GM21529 (cell line): ENCODE results near the gene AGPAT4.

Experiments used
- ATAC-seq: cut with Tn5 transposase; IDR thresholded peaks from one replicate; pipeline ENCODE4 v1.9.1; 2021; ENCODE audit not compliant: unreplicated experiment

The AGPAT4 gene

DNA sequence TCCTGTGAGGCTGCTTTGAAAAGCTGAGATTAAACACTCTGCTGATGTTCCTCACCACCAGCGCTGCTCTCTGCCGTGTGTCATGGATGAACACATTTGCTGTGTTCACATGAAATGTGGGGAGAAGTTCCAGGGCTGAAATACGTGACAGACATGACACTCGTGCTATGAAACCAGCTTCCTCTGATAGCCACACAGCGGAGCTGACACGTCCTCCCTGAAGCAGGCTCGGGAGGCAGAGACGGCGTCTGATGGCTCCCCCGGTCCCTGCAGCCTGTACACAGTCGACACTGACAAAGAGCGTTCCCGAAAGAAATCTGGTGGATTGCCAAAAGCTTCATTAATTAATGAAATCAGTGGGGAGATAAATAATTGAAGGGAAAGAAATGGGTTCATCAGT, 17.5 kb downstream of the AGPAT4 start:
- ATAC-seq: no peak

DNA sequence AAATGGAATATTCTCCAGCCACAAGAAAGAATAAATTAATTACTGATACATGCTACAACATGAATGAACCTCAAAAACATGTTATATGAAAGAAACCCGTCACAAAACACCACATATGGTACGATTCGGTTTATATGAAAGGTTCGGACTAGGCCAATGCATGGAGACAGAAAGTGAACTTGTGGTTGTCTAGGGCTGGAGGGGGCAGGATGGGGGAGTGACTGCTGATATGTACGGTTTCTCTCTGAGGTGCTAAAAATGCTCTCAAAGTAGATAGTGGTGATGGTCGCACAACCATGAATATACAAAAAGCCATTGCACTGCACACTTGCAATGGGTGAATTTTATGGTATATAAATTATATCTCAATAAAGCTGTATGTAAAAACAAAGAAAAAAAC, 18.3 kb downstream of the AGPAT4 start:
- no peak for ATAC-seq

DNA sequence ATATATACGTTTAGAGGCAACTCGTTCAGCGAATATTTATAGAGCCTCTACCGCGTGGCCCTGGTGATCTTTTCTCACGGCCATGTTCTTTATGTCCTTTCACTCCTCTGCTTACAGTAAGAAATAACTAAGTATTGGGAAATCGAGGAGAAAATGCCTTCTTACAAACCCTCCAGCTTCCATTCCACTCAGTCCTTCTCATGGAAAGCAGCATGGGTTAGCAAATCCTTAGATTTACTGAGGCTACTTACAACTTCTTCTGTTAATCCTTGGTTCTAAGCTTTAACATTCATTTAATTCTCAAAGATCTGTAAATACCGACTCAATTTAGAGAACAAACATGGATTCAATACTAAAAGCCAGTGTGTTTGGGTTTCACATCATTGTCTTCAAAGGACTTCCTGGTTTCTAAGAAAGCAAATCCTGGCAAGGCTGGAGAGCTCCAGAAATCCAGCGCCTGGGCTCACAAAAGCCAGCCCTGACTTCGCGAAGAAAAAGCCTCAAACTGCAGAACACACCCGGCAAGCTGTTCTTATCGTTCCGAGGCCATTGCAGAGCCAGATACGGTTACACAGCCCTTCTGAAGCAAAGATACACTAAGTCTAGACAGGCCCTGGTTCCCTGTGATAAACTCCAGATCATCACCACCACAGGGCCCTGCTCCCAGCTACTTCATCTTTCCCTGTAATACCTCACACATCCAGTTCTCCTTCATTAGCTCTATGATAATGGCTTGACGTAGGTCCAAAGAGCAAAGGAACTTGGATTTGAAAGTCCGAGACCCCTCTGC, 19.2 kb downstream of the AGPAT4 start:
- no peak for ATAC-seq

DNA sequence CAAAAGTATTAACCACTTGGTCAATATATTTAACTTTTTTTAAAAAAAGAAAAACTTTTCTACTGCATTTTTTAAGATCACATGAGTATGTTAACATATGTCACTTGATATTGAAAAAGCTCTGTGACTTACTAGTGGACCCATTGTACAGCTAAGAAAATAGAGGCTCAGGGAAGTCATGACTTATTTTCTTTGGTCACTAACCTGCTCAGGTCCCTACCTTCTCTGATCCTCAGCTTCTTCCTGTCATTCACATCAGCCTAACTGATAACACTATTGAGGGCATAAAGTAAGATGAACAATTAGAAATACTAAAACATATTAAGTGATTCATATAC, 19.8 kb downstream of the AGPAT4 start:
- no peak for ATAC-seq

- no peak for ATAC-seq
Observed at GRCh38 chr6:161251345-161251744, 22.5 kb downstream of the AGPAT4 start.

- ATAC-seq: no peak
Observed at GRCh38 chr6:161249327-161249726, 24.5 kb downstream of the AGPAT4 start.

GRCh38 chr6:161246725-161247124, 27.1 kb downstream of the AGPAT4 start:
- ATAC-seq: no peak

DNA sequence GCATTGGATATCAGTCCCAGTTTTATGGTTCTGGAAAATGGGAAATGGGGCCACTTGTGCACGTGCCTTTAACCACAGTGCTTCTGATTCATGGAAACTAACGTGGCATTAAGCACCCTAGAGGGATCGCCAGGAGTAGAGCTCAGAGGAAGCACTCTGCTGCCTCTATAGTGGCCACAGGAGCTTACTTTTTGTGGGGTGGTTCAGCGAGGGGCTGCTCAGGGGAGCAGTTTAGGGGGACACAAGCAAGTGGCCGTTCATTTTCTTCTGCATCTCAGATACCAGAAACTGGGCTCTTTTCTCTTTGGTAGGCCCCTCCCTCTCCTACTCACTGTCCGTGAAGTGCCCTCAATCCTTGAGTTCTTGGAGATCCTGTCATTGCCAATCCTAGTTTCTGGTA, 28.5 kb downstream of the AGPAT4 start:
- no peak for ATAC-seq

DNA sequence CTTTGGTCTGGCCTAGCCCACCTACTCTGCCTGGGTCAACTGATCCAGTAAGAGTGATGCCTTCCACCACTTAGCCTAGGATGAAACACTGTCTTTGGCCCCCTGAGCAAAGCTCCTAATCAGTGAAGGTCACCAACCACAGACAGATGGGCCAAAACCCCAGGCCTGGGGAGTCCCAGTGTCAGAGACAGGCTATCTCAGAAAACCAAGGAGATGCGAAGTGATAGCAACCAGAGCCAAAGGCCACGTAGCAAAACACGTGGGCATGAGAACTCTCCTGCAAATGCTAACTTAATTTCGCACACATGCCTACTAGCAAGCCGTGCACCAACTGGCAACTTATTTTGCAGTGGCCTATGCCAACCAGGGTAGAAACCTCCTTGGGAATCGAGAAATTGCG, 29.1 kb downstream of the AGPAT4 start:
- no peak for ATAC-seq

DNA sequence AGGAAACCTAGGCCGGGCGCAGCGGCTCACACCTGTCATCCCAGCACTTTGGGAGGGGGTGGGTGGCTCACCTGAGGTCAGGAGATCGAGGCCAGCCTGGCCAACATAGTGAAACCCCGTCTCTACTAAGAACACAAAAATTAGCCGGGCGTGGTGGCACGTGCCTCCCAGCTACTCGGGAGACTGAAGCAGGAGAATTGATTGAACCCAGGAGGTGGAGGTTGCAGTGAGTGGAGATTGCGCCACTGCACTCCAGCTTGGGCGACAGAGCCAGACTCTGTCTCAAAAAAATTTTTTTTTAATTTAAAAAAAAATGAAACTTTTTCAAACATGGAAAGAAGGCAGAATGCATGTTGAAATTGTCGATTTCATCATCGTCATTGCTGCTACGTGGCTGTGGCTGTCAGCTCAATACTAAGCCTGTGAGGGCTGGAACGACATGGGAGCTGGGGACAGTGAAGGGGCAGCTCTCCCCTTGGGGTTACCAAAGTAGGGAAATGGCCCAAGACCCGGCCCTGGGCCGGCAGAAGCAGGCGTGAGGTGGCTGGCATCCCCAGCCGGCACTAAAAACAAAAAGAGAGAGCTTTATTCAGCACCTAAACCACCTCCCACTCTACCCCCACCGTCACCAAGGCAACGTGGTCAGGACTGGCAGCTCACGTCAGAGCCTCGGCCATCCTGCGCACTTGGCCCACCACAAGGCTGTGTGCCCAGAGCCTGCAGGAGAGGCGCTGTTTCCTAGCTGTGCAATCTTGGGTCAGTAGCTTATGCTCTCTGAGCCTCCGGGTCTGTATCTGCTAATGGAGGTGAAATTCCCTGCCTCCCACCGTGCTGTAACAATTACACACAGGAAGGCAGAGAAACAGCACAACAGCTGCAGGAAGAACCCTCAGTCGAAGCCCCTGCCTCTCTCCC, 30.8 kb downstream of the AGPAT4 start:
- ATAC-seq: no peak

DNA sequence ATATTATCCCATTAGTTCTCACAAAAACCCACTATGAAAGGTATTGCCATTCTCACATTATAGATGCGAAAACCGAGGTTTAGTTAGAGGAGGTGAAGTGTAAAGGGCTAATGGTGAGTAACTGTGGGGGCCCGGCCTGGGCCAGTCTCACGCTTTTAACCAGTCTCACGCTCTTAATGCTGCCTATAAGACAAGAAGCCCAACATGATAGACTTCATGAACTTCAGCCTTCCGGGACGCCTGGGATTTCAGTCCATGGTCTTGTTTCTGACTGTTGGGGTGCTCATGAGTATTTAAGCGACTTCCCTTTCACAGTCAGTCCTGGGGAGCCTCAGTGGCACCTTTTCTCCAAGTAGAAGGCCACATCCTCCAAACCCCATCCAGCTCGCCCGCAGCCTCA, 31.7 kb downstream of the AGPAT4 start:
- ATAC-seq: no peak

- no peak for ATAC-seq
Observed at GRCh38 chr6:161239001-161239400, 34.9 kb downstream of the AGPAT4 start.

- no peak for ATAC-seq
Observed at GRCh38 chr6:161238500-161238899, 35.4 kb downstream of the AGPAT4 start.

DNA sequence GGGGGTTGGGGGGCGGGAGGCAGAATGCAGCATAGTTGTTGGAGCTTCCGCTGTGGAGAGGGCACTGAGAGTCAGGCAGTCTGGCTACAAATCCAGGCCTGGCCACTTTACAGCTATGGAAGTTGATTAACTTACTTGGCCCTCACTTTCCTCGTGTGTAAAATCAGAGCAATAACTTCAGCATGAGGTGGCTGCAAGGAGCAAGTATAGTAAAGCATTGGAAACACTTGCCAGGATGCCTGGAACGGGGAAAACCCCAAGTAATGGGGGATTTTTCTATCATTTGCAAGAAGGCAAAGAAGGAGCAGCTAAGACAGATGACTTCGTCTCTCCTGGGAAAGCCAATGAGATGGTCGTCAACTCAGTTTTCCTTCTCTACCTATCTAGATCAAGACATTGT, 35.8 kb downstream of the AGPAT4 start:
- no peak for ATAC-seq

DNA sequence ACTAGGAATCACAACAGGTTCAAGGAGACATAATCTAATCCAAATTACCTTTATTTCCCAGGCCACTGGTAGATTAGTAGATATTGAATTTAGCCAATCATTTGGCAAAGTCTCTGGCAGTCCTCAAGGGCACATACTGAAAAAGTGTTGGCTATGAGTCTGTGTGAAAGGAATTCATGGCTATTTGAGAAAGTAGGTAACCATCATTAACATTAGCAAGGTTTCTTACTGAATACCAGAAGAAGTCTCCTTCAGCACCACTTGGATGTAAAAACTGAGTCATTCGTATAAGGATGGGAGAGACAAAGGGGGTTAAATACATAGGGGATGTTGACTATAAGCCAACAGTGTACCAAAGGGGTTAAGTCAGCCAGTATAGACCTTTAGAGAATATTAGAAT, 36.7 kb downstream of the AGPAT4 start:
- no peak for ATAC-seq

DNA sequence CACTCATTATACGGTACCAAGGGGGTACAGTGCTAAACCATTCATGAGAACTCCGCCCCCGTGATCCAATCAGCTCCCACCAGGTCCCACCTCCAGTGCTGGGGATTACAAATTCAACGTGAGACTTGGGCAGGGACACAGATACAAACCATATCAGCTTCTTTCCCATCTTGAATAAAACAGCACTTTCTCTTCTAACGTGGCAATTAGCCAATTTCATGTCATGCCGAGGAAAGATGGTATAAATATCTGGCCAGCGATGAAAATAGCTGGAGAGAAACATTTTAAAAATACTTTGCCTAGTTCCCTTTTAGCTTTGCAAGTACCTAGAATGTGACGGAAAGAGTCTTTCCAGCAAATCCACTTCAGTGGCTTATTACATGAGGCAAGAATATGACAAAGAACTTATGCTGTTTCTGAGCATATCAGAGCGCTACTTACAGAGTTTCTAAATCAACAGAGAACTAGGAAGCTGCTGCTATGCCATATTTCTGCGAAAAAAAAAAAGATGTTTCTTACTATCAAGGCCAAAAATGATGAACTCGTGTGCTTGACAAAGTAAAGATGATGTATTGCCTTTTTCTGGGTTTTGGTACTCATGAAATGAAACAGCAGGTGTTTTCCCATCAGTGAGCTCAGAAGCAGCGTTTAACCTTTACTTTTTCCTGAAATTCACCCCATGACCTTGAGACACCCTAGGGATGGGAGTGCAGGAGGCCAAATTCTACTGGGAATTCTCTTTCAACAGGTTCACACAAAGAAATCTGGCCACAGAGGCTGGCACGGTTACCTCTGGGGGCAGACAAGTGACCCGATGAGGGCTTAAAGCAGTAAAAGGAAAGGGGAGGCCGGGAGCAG, 37.9 kb downstream of the AGPAT4 start:
- peak; percentile 73 for ATAC-seq

DNA sequence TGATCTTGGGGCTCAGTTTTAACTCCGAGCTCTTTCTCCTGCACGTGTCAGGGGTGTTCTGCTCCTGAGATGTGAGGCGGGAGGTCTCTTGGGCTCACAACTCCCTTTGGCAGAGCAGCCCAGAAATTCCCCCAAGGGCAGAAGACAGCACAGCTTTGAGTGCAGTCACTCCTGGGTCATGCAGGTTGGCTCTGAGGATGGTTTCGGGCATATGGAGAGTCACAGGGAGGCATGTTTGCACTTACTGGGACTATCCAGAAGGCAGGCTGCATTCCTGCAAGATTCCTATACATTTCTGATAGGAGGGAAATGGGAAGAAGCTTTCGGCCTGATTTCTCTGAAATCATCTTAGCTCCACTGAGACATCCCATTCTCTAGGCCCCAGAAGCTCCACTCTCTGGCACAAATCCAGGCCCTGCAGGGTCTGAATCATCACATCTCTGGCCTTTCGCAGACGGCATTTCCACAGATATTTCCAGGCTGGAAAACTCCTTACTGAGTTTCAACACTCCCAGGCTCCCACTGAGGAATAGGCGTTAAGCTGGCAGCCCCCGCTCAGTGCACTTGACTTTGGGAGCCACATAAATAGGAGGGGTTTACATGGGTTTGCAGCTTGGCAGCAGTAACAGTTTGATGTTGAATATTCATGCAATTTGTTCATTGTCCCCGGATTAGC, 39.7 kb downstream of the AGPAT4 start:
- no peak for ATAC-seq

GRCh38 chr6:161232467-161232866, 41.4 kb downstream of the AGPAT4 start:
- no peak for ATAC-seq

- ATAC-seq: no peak
Observed at GRCh38 chr6:161232010-161232409, 41.9 kb downstream of the AGPAT4 start.

DNA sequence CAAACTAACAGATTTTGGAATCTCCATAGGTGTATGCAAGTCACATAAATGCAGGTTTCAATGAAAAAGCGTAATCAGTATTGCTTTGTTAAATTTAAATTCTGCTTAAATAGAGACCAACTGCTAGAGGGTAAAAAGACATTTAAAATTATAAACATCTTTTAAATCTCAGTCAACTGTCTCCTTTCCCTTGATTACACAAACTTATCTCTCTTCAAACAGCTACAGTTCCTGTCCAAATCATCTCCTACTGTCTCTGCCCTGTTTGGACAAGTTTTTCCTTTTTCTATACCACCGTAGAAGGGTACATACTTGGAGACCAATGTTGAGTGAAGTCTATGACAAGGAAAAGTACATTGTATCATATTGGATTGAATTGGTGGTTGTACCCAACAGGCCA, 43.5 kb downstream of the AGPAT4 start:
- no peak for ATAC-seq
